Lung (tissue), 12 donors: Measurements from ENCODE around the gene ZNF467. TPM values are rescaled to one million over a fixed set of nuclear protein-coding genes. Genes with fewer than 3 reads are reported as not detected.

ENCODE experiments used
- ATAC-seq: fragments of 200-7000 bp; cut with Tn5 transposase; one replicate; pipeline ENCODE4 v1.9.1; 2020; ENCODE audit warnings: moderate number of reproducible peaks; ENCODE audit not compliant: insufficient read depth, low FRiP score
- DNase-seq, 3 donors: peaks; one replicate each; pipeline ENCODE4 v3.0.0-alpha.2; 2013 to 2017
- H3K27ac ChIP-seq, 2 donors: one replicate each; pipeline ENCODE4 v1.5.1; 2013; ENCODE audit warnings: mild to moderate bottlenecking in 2 of 2, moderate library complexity in 2 of 2, control low read depth in 1 of 2, inconsistent platforms in 1 of 2, low read depth in 1 of 2, low read length in 1 of 2
- H3K27me3 ChIP-seq, 3 donors: one replicate each; pipeline ENCODE4 v1.5.1; 2013; ENCODE audit warnings: low read length in 2 of 3; ENCODE audit not compliant: control insufficient read depth in 3 of 3, insufficient read depth in 3 of 3
- H3K36me3 ChIP-seq, 4 donors: one replicate each; pipeline ENCODE4 v1.5.1; 2013; ENCODE audit warnings: low read length in 4 of 4, mild to moderate bottlenecking in 1 of 4, moderate library complexity in 1 of 4; ENCODE audit not compliant: control insufficient read depth in 4 of 4, insufficient read depth in 4 of 4
- H3K4me1 ChIP-seq, 5 donors: one replicate each; pipeline ENCODE4 v1.5.1; 2013; ENCODE audit warnings: low read length in 5 of 5, mild to moderate bottlenecking in 2 of 5, moderate library complexity in 1 of 5; ENCODE audit not compliant: control insufficient read depth in 5 of 5, insufficient read depth in 5 of 5
- H3K4me3 ChIP-seq: one replicate; pipeline ENCODE4 v1.5.1; 2013; ENCODE audit warnings: mild to moderate bottlenecking, control low read depth, moderate library complexity
- H3K9ac ChIP-seq, 2 donors: one replicate each; pipeline ENCODE4 v1.5.1; 2013; ENCODE audit warnings: low read length in 2 of 2, control low read depth in 1 of 2; ENCODE audit not compliant: insufficient read depth in 1 of 2
- H3K9me3 ChIP-seq, 4 donors: one replicate each; pipeline ENCODE4 v1.5.1; 2013; ENCODE audit warnings: low read length in 3 of 4, mild to moderate bottlenecking in 1 of 4, moderate library complexity in 1 of 4; ENCODE audit not compliant: control insufficient read depth in 4 of 4, insufficient read depth in 3 of 4
- CTCF ChIP-seq: IDR thresholded peaks from 2 replicates; pipeline ENCODE4 v1.5.1; 2012; ENCODE audit warnings: mild to moderate bottlenecking; ENCODE audit errors: control extremely low read depth, extremely low read depth
- WGBS, 2 donors: extraction: QIAGEN DNeasy Blood & Tissue Kit; methylation state at CpG; one replicate each; pipeline ENCODE4 v1.1.7; 2013; 5-methylcytosine and 5-hydroxymethylcytosine counted together
- polyA plus RNA-seq, 2 donors: library from polyadenylated mRNA; stranded (reverse); fragments of 200-250 nt; gene quantifications; one replicate each; pipeline ENCODE4 v1.2.1, GENCODE V29; 2013
- total RNA-seq, 2 donors: library from RNA; depleted of rRNA in 1 of 2; stranded (reverse); fragments of >200 nt in 1 of 2; gene quantifications; one replicate each; pipeline ENCODE4 v1.2.1, GENCODE V29; 2014 to 2021
- donor health status: control.
- donor health status: control.
- donor health status: Bipolar disorder and iron deficiency.
- donor health status: healthy.
- donor health status: DM: yes; HTN: yes; CAD: no.

The ZNF467 gene
- total and polyA plus RNA-seq, 4 donors, result 9.8 to 27.2 (median 14.9) TPM

- ATAC-seq (no peak), DNase-seq (no peak)
Measured at GRCh38 chr7:149734791-149735075, 38.7 kb downstream of the ZNF467 start.

GRCh38 chr7:149733924-149734790, 39.2 kb downstream of the ZNF467 start:
- ATAC-seq, result no peak
- Histone ChIP-seq H3K4me1 (no peaks in the 10 kb centered on the region), H3K4me3 (no peak overlapping the region), H3K36me3 (peaks cover 0 to 36% (median 5%) of the 10 kb centered on the region in 4 donors), H3K27ac (no peak overlapping the region), H3K9ac (no peak overlapping the region), H3K27me3 (no peaks in the 10 kb centered on the region), H3K9me3 (peaks cover 0 to 3% (median 0%) of the 10 kb centered on the region in 4 donors)
- 78 to 87% methylated on average over 20 of the region's 20 CpGs for WGBS, 2 donors
- DNase-seq, result no peak
- TF ChIP-seq CTCF, result no peak

More at GRCh38 chr7:149734791-149735075, 38.7 kb downstream of the ZNF467 start:
- H3K4me3 ChIP-seq, result no peak overlapping the region
- peaks cover 0 to 3% (median 0%) of the 10 kb centered on the region in 4 donors for H3K9me3 ChIP-seq
- TF ChIP-seq CTCF, result no peak
- H3K36me3 ChIP-seq, result peaks cover 0 to 30% (median 2%) of the 10 kb centered on the region in 4 donors
- peaks cover 0 to under 1% (median 0%) of the 10 kb centered on the region in 3 donors for H3K27me3 ChIP-seq
- H3K4me1 ChIP-seq, result no peaks in the 10 kb centered on the region
- no peak overlapping the region for H3K27ac ChIP-seq
- 33 to 56% methylated on average over 2 of the region's 2 CpGs for WGBS, 2 donors
- no peak overlapping the region for H3K9ac ChIP-seq

GRCh38 chr7:149733131-149733923, 40.1 kb downstream of the ZNF467 start:
- Histone ChIP-seq H3K4me1 (no peaks in the 10 kb centered on the region), H3K4me3 (no peak overlapping the region), H3K27ac (no peak overlapping the region), H3K9ac (no peak overlapping the region), H3K9me3 (peaks cover 0 to 3% (median 0%) of the 10 kb centered on the region in 4 donors), H3K36me3 (peaks cover 2 to 44% (median 10%) of the 10 kb centered on the region in 4 donors), H3K27me3 (no peaks in the 10 kb centered on the region)
- WGBS, 2 donors, result 94 to 99% methylated on average over 25 to 30 of the region's 30 CpGs
- DNase-seq (no peak), ATAC-seq (no peak)
- no peak for TF ChIP-seq CTCF
